ENCODE data around the gene NMRAL1. TPM values are rescaled to one million over a fixed set of nuclear protein-coding genes. Genes with fewer than 3 reads are reported as not detected.

The NMRAL1 gene
- polyA plus RNA-seq, 4 donors, result 31.2 to 47.1 (median 41.6) TPM

GRCh38 chr16:4468972-4469371 is 5.5 kb downstream of the NMRAL1 start:
- DNase-seq (ENCODE audit: low read depth in 4 of 4, low spot score in 3 of 4), result no peak

- DNase-seq (ENCODE audit: low read depth in 4 of 4, low spot score in 3 of 4), result no peak
These were observed 6.5 kb downstream of the NMRAL1 start for GRCh38 chr16:4467916-4468315.

GRCh38 chr16:4465977-4466779 is 8.2 kb downstream of the NMRAL1 start:
- no peak for DNase-seq (ENCODE audit: low read depth in 4 of 4, low spot score in 3 of 4)

GRCh38 chr16:4463522-4464163 is 10.8 kb downstream of the NMRAL1 start:
- DNase-seq (ENCODE audit: low read depth in 4 of 4, low spot score in 3 of 4), result no peak

- DNase-seq (ENCODE audit: low read depth in 4 of 4, low spot score in 3 of 4), result no peak
These were observed 13.0 kb downstream of the NMRAL1 start for GRCh38 chr16:4461250-4462085.

- DNase-seq (ENCODE audit: low read depth in 4 of 4, low spot score in 3 of 4), result no peak
These were observed 13.5 kb downstream of the NMRAL1 start for GRCh38 chr16:4460936-4461249.

- no peak for DNase-seq (ENCODE audit: low read depth in 4 of 4, low spot score in 3 of 4)
These were observed 18.5 kb downstream of the NMRAL1 start for GRCh38 chr16:4455951-4456350.

GRCh38 chr16:4455081-4455480 is 19.3 kb downstream of the NMRAL1 start:
- DNase-seq (ENCODE audit: low read depth in 4 of 4, low spot score in 3 of 4), result no peak

GRCh38 chr16:4454623-4455022 is 19.8 kb downstream of the NMRAL1 start:
- no peak for DNase-seq (ENCODE audit: low read depth in 4 of 4, low spot score in 3 of 4)

- DNase-seq (ENCODE audit: low read depth in 4 of 4, low spot score in 3 of 4), result no peak
These were observed 21.8 kb downstream of the NMRAL1 start for GRCh38 chr16:4452674-4453073.

- no peak for DNase-seq (ENCODE audit: low read depth in 4 of 4, low spot score in 3 of 4)
These were observed 23.4 kb downstream of the NMRAL1 start for GRCh38 chr16:4450931-4451519.

GRCh38 chr16:4450430-4450829 is 24.0 kb downstream of the NMRAL1 start:
- no peak for DNase-seq (ENCODE audit: low read depth in 4 of 4, low spot score in 3 of 4)

GRCh38 chr16:4443986-4444385 is 30.4 kb downstream of the NMRAL1 start:
- no peak for DNase-seq (ENCODE audit: low read depth in 4 of 4, low spot score in 3 of 4)

GRCh38 chr16:4443271-4443670 is 31.2 kb downstream of the NMRAL1 start:
- DNase-seq (ENCODE audit: low read depth in 4 of 4, low spot score in 3 of 4), result no peak

GRCh38 chr16:4442371-4442770 is 32.1 kb downstream of the NMRAL1 start:
- no peak for DNase-seq (ENCODE audit: low read depth in 4 of 4, low spot score in 3 of 4)

- DNase-seq (ENCODE audit: low read depth in 4 of 4, low spot score in 3 of 4), result no peak
These were observed 37.1 kb downstream of the NMRAL1 start for GRCh38 chr16:4437366-4437765.

GRCh38 chr16:4435337-4436067 is 38.9 kb downstream of the NMRAL1 start:
- DNase-seq (ENCODE audit: low read depth in 4 of 4, low spot score in 3 of 4), result no peak

GRCh38 chr16:4433914-4434787 is 40.3 kb downstream of the NMRAL1 start:
- no peak for DNase-seq (ENCODE audit: low read depth in 4 of 4, low spot score in 3 of 4)

GRCh38 chr16:4433228-4433627 is 41.2 kb downstream of the NMRAL1 start:
- no peak for DNase-seq (ENCODE audit: low read depth in 4 of 4, low spot score in 3 of 4)
